Suppressor macrophage (primary cell): ENCODE measurements around the gene OPTN.

Experiments
- DNase-seq, 4 experiments: peaks; one replicate each; pipeline ENCODE4 v3.0.0-alpha.2; 2020 to 2022

Gene OPTN

GRCh38 chr10:13184276-13184675 lies 84.3 kb downstream of the OPTN start:
- no peak for DNase-seq

GRCh38 chr10:13184730-13185514 lies 85.0 kb downstream of the OPTN start:
- DNase-seq: no peak

GRCh38 chr10:13187135-13187534 lies 87.2 kb downstream of the OPTN start:
- DNase-seq: no peak
